ENCODE data around the gene SLC16A13.
"Not testable (repeated sequence)": the region's sequence is repeated elsewhere in the genome, so short reads cannot be mapped to it uniquely, and the experiment has no call there.

SLC16A13 gene

GRCh38 chr17:7067198-7067597, 31.4 kb downstream of the SLC16A13 start:
- DNase-seq, result no peak

- no peak for DNase-seq
Measured at GRCh38 chr17:7068268-7068667, 32.5 kb downstream of the SLC16A13 start.

- no peak for DNase-seq
Measured at GRCh38 chr17:7070712-7071111, 34.9 kb downstream of the SLC16A13 start.

- no peak for DNase-seq
Measured at GRCh38 chr17:7072406-7072805, 36.6 kb downstream of the SLC16A13 start.

GRCh38 chr17:7074931-7075330, 39.1 kb downstream of the SLC16A13 start:
- DNase-seq, result no peak

GRCh38 chr17:7077911-7078546, 42.2 kb downstream of the SLC16A13 start:
- DNase-seq, result no peak

GRCh38 chr17:7078711-7079110, 42.9 kb downstream of the SLC16A13 start:
- no peak for DNase-seq

GRCh38 chr17:7079581-7080455, 44.0 kb downstream of the SLC16A13 start, which contains the start of gene CLEC10A:
CLEC10A (minus strand) TSS chr17:7080251; CDS start chr17:7078812, 1,439 bp downstream.
- no peak for DNase-seq

GRCh38 chr17:7080456-7081041, 44.7 kb downstream of the SLC16A13 start:
- no peak for DNase-seq

- DNase-seq, result no peak
Measured at GRCh38 chr17:7081341-7082062, 45.7 kb downstream of the SLC16A13 start.

- no peak for DNase-seq
Measured at GRCh38 chr17:7083592-7083991, 47.8 kb downstream of the SLC16A13 start.

- no peak for DNase-seq
Measured at GRCh38 chr17:7084088-7084487, 48.3 kb downstream of the SLC16A13 start.

- DNase-seq, result not testable (repeated sequence)
Measured at GRCh38 chr17:7088442-7088841, 52.6 kb downstream of the SLC16A13 start.

- not testable (repeated sequence) for DNase-seq
Measured at GRCh38 chr17:7089570-7089969, 53.8 kb downstream of the SLC16A13 start.

Measured in activated naive CD4-positive, alpha-beta T cell (primary cell).